Mesodermal cell (in vitro differentiated cells): ENCODE results near the gene TRPM2. TPM values are rescaled to one million over a fixed set of nuclear protein-coding genes. Genes with fewer than 3 reads are reported as not detected.

Source experiments
- H3K27ac ChIP-seq: 2 replicates; pipeline ENCODE4 v1.7.0; 2013; ENCODE audit warnings: mild to moderate bottlenecking, low read depth, low read length, moderate library complexity; ENCODE audit not compliant: severe bottlenecking
- H3K36me3 ChIP-seq: 2 replicates; pipeline ENCODE4 v1.7.1; 2013; ENCODE audit warnings: mild to moderate bottlenecking, low read length, moderate library complexity; ENCODE audit not compliant: control insufficient read depth, insufficient read depth
- H3K4me1 ChIP-seq: one replicate; pipeline ENCODE4 v1.7.1; 2013; ENCODE audit warnings: mild to moderate bottlenecking, low read length; ENCODE audit not compliant: insufficient read depth, control insufficient read depth, poor library complexity, severe bottlenecking
- H3K4me3 ChIP-seq: 2 replicates; pipeline ENCODE4 v1.7.0; 2013; ENCODE audit warnings: low read length, control low read depth, mild to moderate bottlenecking; ENCODE audit not compliant: insufficient read depth, poor library complexity, severe bottlenecking; ENCODE audit errors: extremely low read depth
- H3K9me3 ChIP-seq: 2 replicates; pipeline ENCODE4 v1.7.1; 2013; ENCODE audit warnings: mild to moderate bottlenecking, low read length, moderate library complexity; ENCODE audit not compliant: control insufficient read depth
- WGBS, 2 experiments: methylation state at CpG; one replicate each; pipeline ENCODE4 v1.1.5; 2013; ENCODE audit warnings: missing lambda C conversion rate in 2 of 2; ENCODE audit not compliant: insufficient coverage in 2 of 2; 5-methylcytosine and 5-hydroxymethylcytosine counted together
- polyA plus RNA-seq, 2 experiments: library from polyadenylated mRNA; stranded (reverse); fragments of 50-300 nt; gene quantifications; one replicate each; pipeline ENCODE4 v1.2.3, GENCODE V29; 2013

TRPM2 gene
- not detected for polyA plus RNA-seq (2013, experiment 1 of 2)
- not detected for polyA plus RNA-seq (2013, experiment 2 of 2)

DNA sequence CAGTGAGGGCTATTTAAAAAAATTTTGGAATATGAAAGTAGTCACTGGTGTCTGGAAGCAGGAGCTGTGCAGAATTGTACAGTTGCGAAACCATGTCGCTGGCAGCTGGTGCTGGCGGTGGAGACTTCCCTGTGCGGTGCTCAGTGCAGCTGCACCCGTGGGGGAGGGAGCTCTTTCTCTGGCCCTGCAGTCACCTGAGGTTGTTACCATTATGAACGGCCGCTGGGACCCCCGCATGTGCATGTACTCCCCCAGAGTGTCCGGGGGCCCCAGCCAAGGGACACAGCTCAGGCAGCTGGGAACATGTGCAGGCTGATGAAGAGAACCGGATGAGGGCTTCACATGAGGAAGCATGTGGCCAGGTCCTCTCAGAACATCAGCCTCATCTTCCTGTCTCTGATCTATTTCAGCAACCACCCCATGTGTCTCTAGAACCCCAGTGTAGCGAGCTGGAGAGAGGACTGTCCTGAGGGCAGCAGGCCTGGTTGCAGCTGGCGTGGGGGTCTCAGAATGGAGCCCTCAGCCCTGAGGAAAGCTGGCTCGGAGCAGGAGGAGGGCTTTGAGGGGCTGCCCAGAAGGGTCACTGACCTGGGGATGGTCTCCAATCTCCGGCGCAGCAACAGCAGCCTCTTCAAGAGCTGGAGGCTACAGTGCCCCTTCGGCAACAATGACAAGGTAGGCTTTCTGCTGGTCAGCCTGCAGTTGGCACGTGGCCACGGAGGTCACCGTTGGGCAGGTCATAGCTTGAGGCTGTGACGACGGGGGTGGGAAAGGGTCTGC is at the start of gene TRPM2:
TRPM2 (plus strand) TSS at position 431 of the 780 bp plus-strand sequence; CDS start at position 511, 80 bp downstream.
- Histone ChIP-seq H3K9me3 (no peaks in the 10 kb centered on the region), H3K4me1 (no peaks in the 10 kb centered on the region)

DNA sequence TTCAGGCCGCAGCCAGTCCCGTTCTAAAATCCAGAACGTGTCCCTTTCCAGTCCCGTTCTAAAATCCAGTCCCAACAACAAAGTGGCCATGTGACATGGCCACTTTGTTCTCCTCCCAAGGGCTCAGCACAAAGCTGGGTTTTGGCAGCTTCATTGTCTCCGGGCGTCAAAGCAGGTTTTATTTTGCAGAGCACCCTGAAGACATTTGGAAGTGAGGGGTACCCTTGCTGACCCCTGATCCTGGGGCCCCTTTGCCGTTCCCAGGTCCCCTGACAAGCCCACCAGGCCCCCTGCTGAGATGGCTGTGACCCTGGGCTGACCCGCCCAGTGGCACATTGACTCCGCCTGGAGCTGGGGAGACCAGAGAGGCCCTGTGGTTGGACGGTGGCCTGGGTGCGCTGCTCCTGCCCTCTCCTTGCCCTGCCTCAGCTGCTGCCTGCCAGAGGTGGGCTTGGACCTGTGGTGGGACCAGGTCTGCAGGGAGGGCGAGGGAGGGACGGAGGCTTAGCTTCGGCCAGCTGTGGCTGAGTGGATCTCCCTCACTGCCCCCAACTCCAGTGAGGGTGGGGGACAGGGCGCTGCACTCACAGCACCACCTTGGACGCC is 49.3 kb upstream of the TRPM2 start:
- no peak overlapping the region for H3K4me3 ChIP-seq
- H3K27ac ChIP-seq = no peak overlapping the region
- no peaks in the 10 kb centered on the region for H3K9me3 ChIP-seq
- H3K4me1 ChIP-seq = peaks cover 12% of the 10 kb centered on the region
- 86 to 90% methylated on average over 14 to 16 of the region's 16 CpGs for WGBS, 2 experiments
- H3K36me3 ChIP-seq = peaks cover 9% of the 10 kb centered on the region

More for the DNA sequence above, at the start of gene TRPM2:
- H3K36me3 ChIP-seq = no peaks in the 10 kb centered on the region
- no peak within 1 kb of the TSS for H3K27ac ChIP-seq
- H3K4me3 ChIP-seq = no peak within 1 kb of the TSS
- 94 to 96% methylated on average over 18 to 20 of the region's 21 CpGs for WGBS, 2 experiments

DNA sequence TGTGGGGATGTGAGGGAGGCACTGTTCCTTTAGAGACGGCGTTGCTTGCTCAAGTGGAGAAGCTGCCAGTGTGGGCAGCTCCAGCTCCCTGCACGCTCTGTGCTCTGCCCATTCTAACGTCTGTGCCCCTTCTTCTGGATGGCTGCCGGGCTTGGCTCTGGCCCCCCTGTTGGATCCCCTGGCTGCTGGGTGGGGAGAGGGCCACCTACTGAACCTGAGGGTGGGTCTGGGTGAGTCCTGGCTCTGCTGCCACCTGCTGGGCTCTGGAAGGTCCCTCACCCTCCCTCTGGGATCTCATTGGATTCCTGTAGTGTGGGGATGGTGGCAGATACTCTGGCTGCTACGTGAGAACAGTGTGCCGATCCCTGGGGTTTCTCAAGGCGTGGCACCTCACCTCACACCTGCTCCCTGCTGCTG is 48.5 kb upstream of the TRPM2 start:
- no peak overlapping the region for H3K4me3 ChIP-seq
- no peak overlapping the region for H3K27ac ChIP-seq
- H3K9me3 ChIP-seq = no peaks in the 10 kb centered on the region
- WGBS, 2 experiments = 84 to 90% methylated on average over 7 of the region's 8 CpGs
- H3K4me1 ChIP-seq = peaks cover 12% of the 10 kb centered on the region
- peaks cover 9% of the 10 kb centered on the region for H3K36me3 ChIP-seq

DNA sequence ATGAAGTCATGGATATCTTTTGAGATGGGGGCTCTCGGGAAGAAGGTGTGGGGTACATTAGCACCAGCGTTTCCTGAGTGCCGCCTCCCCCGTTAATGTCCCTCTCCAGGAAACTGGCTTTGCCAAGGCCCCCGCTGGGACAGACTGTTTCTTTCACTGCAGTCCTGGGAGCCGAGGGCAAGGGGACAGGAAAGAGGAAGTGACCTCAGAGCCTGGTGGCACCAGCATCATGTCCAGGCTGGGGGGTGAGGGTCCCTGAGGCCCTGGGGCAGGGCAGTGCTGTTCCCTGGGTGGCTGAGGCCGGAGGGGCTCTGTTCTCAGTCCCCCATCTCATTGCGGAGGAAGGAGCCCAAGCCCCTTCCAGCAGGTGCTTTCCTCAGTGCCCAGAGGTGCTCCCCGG is 47.7 kb upstream of the TRPM2 start:
- H3K4me1 ChIP-seq = peaks cover 12% of the 10 kb centered on the region
- H3K4me3 ChIP-seq = no peak overlapping the region
- H3K36me3 ChIP-seq = peaks cover 13% of the 10 kb centered on the region
- 92 to 94% methylated on average over 8 to 9 of the region's 9 CpGs for WGBS, 2 experiments
- no peak overlapping the region for H3K27ac ChIP-seq
- no peaks in the 10 kb centered on the region for H3K9me3 ChIP-seq

DNA sequence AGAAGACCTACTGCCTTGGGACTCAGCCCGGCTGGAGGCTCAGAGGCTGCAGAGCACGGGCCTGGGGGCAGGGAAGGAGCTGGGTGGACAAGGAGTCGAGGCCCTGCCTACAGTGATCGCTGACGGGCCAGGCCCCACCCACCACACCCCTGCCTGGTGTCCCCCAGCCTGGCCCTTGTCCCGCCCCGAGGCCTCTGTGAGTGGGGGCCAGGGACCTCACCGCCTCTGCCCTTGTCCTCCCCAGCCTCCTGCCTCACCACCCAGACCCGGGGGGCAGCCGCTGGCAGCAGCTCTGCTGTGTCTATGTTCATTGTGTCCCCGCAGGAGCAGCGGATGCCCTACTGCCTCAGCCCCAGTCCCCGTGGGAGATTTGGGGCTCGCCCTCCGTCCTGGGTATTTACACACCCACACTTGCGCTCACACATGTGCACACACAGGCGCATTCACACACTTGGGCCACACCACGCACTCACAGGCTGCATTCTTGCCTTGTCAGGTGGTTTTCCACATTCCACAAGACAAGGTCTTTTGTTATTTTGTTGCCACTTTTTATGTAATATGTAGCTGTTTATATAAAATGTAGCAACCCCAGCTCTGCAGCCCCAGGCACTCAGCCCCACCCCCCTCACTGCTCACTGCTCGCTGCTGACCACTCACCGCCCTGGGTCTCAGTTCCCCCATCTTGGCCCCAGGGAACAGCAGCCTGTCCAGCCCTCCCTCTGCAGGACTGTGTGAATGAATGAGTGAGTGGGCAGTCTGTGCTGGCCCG is 46.3 kb upstream of the TRPM2 start:
- Histone ChIP-seq H3K4me3 (no peak overlapping the region), H3K27ac (no peak overlapping the region), H3K36me3 (peaks cover 26% of the 10 kb centered on the region), H3K4me1 (peaks cover 9% of the 10 kb centered on the region), H3K9me3 (no peaks in the 10 kb centered on the region)
- WGBS, 2 experiments = 93 to 95% methylated on average over 14 to 21 of the region's 21 CpGs

DNA sequence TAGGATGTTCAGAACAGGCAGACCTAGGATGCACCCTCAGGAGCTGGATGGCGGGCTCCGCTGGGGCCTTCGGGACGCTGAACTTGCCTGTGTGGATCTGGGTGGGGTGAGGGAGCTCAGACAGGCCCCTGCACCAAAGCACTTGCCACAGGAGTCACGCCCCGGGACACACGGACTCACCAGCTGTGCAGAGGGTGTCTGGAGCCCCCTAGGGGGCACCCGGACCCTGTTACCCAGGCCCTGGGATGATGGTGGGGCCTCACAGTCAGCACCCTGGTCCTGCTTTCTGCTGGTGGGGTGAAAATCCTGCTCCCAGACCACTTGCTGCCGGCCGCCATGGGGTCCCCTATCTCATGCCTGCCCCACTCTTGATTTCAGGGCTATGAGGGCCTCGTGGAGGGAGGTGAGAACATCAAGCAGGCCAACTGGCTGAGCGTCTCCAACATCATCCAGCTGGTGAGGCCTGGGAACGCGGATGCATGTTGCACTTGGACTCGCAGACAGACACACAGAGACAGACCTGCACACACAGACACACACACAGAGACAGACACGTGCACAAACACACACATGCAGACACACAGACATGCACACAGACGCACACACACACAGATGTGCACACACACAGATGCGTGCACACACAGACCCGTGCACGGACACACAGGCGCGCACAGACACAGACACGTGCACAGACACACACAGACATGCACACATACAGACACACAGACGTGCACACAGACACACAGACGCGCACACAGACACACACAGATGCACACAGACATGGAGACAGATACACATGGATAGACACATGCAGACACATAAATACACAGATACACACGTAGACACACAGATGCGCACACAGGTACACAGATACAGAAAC is 42.6 kb upstream of the TRPM2 start:
- Histone ChIP-seq H3K4me1 (peaks cover 4% of the 10 kb centered on the region), H3K27ac (no peak overlapping the region), H3K9me3 (no peaks in the 10 kb centered on the region), H3K4me3 (no peak overlapping the region), H3K36me3 (peaks cover 38% of the 10 kb centered on the region)
- WGBS, 2 experiments = 94 to 95% methylated on average over 21 to 23 of the region's 28 CpGs

DNA sequence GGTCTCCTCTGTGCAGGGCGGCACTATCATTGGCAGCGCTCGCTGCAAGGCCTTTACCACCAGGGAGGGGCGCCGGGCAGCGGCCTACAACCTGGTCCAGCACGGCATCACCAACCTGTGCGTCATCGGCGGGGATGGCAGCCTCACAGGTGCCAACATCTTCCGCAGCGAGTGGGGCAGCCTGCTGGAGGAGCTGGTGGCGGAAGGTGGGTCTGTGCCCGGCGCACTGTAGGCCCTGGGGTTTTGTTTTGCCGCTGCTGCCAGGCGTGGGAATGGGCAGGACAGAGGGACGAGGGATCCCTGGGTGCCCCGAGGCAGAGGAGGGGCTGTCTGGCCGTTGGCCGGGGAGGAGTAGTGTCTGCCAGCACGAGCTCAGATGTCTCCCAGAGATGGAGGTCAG is 41.3 kb upstream of the TRPM2 start:
- H3K9me3 ChIP-seq = no peaks in the 10 kb centered on the region
- no peak overlapping the region for H3K4me3 ChIP-seq
- H3K36me3 ChIP-seq = peaks cover 46% of the 10 kb centered on the region
- no peak overlapping the region for H3K27ac ChIP-seq
- H3K4me1 ChIP-seq = peaks cover 2% of the 10 kb centered on the region
- WGBS, 2 experiments = 93 to 95% methylated on average over 20 to 22 of the region's 22 CpGs

DNA sequence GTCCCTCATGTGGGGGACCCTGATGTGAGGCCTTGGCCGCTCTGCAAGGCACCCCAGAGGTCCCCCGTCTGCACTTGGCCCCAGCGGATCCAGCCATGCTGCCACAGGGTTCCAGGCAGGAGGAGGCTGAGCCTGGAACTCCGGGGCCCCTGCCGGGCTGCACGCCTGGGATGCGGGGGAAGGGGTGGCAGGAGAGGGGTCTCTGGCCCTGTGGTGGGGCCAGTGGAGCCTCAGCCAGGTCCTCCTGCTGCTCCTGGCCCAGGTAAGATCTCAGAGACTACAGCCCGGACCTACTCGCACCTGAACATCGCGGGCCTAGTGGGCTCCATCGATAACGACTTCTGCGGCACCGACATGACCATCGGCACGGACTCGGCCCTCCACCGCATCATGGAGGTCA is 40.7 kb upstream of the TRPM2 start:
- Histone ChIP-seq H3K9me3 (no peaks in the 10 kb centered on the region), H3K27ac (no peak overlapping the region), H3K36me3 (peaks cover 43% of the 10 kb centered on the region), H3K4me3 (no peak overlapping the region), H3K4me1 (no peaks in the 10 kb centered on the region)
- WGBS, 2 experiments = 98% methylated on average over 16 to 19 of the region's 19 CpGs

DNA sequence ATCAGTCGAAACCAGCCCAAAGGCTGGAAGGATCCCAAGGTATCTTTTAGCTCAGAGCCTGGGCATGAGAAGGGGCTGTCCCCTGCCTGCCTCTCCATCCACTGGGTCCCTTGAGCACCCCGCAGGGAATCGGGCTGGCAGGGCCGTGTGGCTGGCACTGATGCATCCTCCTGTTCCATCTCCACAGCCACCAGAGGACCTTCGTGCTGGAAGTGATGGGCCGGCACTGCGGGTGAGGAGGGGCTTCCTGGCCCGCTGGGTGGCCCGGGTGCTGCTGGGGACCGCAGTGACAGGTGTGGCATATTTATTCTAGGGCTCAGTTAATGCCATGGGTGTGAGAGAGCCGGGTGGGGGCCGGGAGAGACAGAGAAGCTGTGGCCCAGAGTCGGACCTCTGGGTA is 40.0 kb upstream of the TRPM2 start:
- 94 to 96% methylated on average over 9 to 13 of the region's 13 CpGs for WGBS, 2 experiments
- peaks cover 37% of the 10 kb centered on the region for H3K36me3 ChIP-seq

DNA sequence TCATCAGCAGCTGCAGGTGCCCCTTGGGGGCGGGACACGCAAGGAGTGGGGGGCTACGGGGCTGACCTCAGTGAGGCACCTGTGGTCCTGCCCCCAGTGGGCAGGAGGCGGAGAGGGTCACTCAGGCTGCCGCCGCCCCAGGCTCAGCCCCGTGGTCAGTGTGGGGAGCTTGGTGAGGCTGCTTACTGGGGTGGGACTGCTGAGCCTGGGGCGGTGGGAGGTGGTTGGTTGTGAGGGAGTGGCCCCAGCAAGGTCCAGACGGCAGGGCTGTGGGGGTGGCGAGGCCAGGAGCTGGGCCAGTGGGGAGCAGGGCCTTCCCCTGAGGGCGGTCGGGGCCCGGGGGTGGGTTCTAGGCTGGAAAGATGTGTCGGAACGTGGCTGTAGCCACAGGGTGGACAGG is 39.3 kb upstream of the TRPM2 start:
- H3K9me3 ChIP-seq = no peaks in the 10 kb centered on the region
- H3K4me1 ChIP-seq = no peaks in the 10 kb centered on the region
- WGBS, 2 experiments = 95 to 98% methylated on average over 7 to 11 of the region's 15 CpGs
- no peak overlapping the region for H3K27ac ChIP-seq
- H3K36me3 ChIP-seq = peaks cover 37% of the 10 kb centered on the region
- H3K4me3 ChIP-seq = no peak overlapping the region

More for the DNA sequence above, 40.0 kb upstream of the TRPM2 start:
- no peaks in the 10 kb centered on the region for H3K4me1 ChIP-seq
- H3K4me3 ChIP-seq = no peak overlapping the region
- H3K9me3 ChIP-seq = no peaks in the 10 kb centered on the region
- H3K27ac ChIP-seq = no peak overlapping the region
